SK-N-SH (cell line): ENCODE results near the gene ZNF385A. TPM values are rescaled to one million over a fixed set of nuclear protein-coding genes. Genes with fewer than 3 reads are reported as not detected.
A peak's percentile ranks its signal among the peaks of the same experiment; 100 is the strongest.

Experiments used
- CTCF ChIA-PET: fragments of 300-600, 350-600 bp; formaldehyde crosslinking; extraction: SDS; loops from one replicate; lab custom pipeline; 2021; lab: Yijun Ruan, JAX
- POLR2A ChIA-PET: fragments of 350-600 bp; sonication (Branson Sonifier 250); formaldehyde crosslinking; extraction: SDS; loops from one replicate; lab custom pipeline; 2020; ENCODE audit warnings: antibody characterized with exemption, inconsistent platforms; lab: Yijun Ruan, JAX
- DNase-seq: peaks from one replicate; pipeline ENCODE4 v3.0.0; 2012
- H2AFZ ChIP-seq: fragments of 200-600 bp; sonication (generic); 2 replicates; pipeline ENCODE4 v1.8.1; 2016; ENCODE audit warnings: antibody characterized with exemption, mild to moderate bottlenecking, low read depth
- H3F3A ChIP-seq: fragments of 200-600 bp; sonication (generic); replicated peaks from 2 replicates; pipeline ENCODE3; 2016; ENCODE audit warnings: antibody characterized with exemption, mild to moderate bottlenecking; ENCODE audit not compliant: insufficient read depth
- H3K27ac ChIP-seq, 2 experiments: fragments of 200-500 bp in 1 of 2; fragments of 200-600 bp in 1 of 2; sonication (Bioruptor generic) in 1 of 2; sonication (generic), shearing (Covaris generic) in 1 of 2; 2 replicates each; pipeline versions ENCODE4 v1.5.1 to v1.6.1; 2014 to 2016; ENCODE audit warnings: low read depth in 2 of 2, inconsistent platforms in 1 of 2, low read length in 1 of 2, mild to moderate bottlenecking in 1 of 2, mixed read lengths in 1 of 2
- H3K27me3 ChIP-seq: fragments of 200-600 bp; sonication (generic), shearing (Covaris generic); 2 replicates; pipeline ENCODE4 v1.6.1; 2016; ENCODE audit warnings: mixed run types; ENCODE audit not compliant: insufficient read depth
- H3K36me3 ChIP-seq, 2 experiments: fragments of 200-500 bp in 1 of 2; fragments of 200-600 bp in 1 of 2; sonication (Bioruptor generic) in 1 of 2; sonication (generic) in 1 of 2; replicated peaks in 1 of 2; 2 replicates each; pipeline versions ENCODE3 to v1.5.1; 2014 to 2016; ENCODE audit warnings: low read length in 1 of 2, mild to moderate bottlenecking in 1 of 2; ENCODE audit not compliant: insufficient read depth in 2 of 2, control insufficient read depth in 1 of 2
- H3K4me1 ChIP-seq, 2 experiments: fragments of 200-500 bp in 1 of 2; fragments of 200-600 bp in 1 of 2; sonication (Bioruptor generic) in 1 of 2; sonication (generic), shearing (Covaris generic) in 1 of 2; 2 replicates each; pipeline versions ENCODE4 v1.5.1 to v1.6.1; 2014 to 2016; ENCODE audit warnings: low read depth in 1 of 2, low read length in 1 of 2, mixed run types in 1 of 2; ENCODE audit not compliant: insufficient read depth in 2 of 2, control insufficient read depth in 1 of 2
- H3K4me2 ChIP-seq: fragments of 200-600 bp; sonication (generic), shearing (Covaris generic); 2 replicates; pipeline ENCODE4 v1.6.1; 2017; ENCODE audit warnings: mixed run types
- H3K4me3 ChIP-seq, 2 experiments: fragments of 200-500 bp in 1 of 2; fragments of 200-600 bp in 1 of 2; sonication (Bioruptor generic) in 1 of 2; sonication (generic), shearing (Covaris generic) in 1 of 2; 2 replicates each; pipeline versions ENCODE4 v1.5.1 to v1.8.1; 2014 to 2016; ENCODE audit warnings: low read depth in 2 of 2, inconsistent platforms in 1 of 2, low read length in 1 of 2, mild to moderate bottlenecking in 1 of 2, mixed read lengths in 1 of 2, moderate library complexity in 1 of 2
- H3K79me2 ChIP-seq: fragments of 200-600 bp; sonication (generic); 2 replicates; pipeline ENCODE4 v1.8.1; 2017; ENCODE audit warnings: mild to moderate bottlenecking; ENCODE audit not compliant: insufficient read depth
- H3K9ac ChIP-seq: fragments of 200-600 bp; sonication (generic); 2 replicates; pipeline ENCODE4 v1.6.1; 2017; ENCODE audit warnings: mixed run types
- H3K9me2 ChIP-seq: fragments of 200-600 bp; sonication (generic); 2 replicates; pipeline ENCODE4 v1.6.1; 2017; ENCODE audit warnings: mixed run types
- H3K9me3 ChIP-seq: fragments of 200-600 bp; sonication (generic); 2 replicates; pipeline ENCODE4 v1.6.1; 2017; ENCODE audit warnings: mixed run types, mild to moderate bottlenecking, moderate library complexity
- H4K20me1 ChIP-seq: fragments of 200-600 bp; sonication (generic); 2 replicates; pipeline ENCODE4 v1.6.1; 2017; ENCODE audit warnings: mild to moderate bottlenecking, mixed run types; ENCODE audit not compliant: insufficient read depth
- CTCF ChIP-seq: fragments of 200-600 bp; sonication (generic); IDR thresholded peaks from 2 replicates; pipeline ENCODE4 v1.6.1; 2017; ENCODE audit warnings: antibody characterized with exemption, mild to moderate bottlenecking, moderate library complexity
- FOXM1 ChIP-seq: IDR thresholded peaks from 2 replicates; pipeline ENCODE4 v1.4.0; 2012; ENCODE audit warnings: low read depth, mild to moderate bottlenecking
- GABPA ChIP-seq: IDR thresholded peaks from 2 replicates; pipeline ENCODE4 v1.4.0; 2012; ENCODE audit warnings: low read depth, mild to moderate bottlenecking
- IRF3 ChIP-seq: fragments of 150-350 bp; IDR thresholded peaks from 2 replicates; pipeline ENCODE4 v1.6.1; 2016; ENCODE audit warnings: mild to moderate bottlenecking, low read depth, low read length
- MXI1 ChIP-seq: IDR thresholded peaks from 2 replicates; pipeline ENCODE4 v1.6.1; 2012; ENCODE audit warnings: mild to moderate bottlenecking, low read depth, low read length, improper control_type of control experiment
- NRF1 ChIP-seq: IDR thresholded peaks from 2 replicates; pipeline ENCODE4 v1.6.1; 2012; ENCODE audit warnings: low read depth, mild to moderate bottlenecking, low read length
- PBX3 ChIP-seq: IDR thresholded peaks from 2 replicates; pipeline ENCODE4; 2012
- RCOR1 ChIP-seq: fragments of 150-350 bp; IDR thresholded peaks from 2 replicates; pipeline ENCODE4 v1.6.1; 2017; ENCODE audit warnings: antibody characterized with exemption, low read length
- SIN3A ChIP-seq: IDR thresholded peaks from 2 replicates; pipeline ENCODE4 v1.6.1; 2012; ENCODE audit warnings: low read depth, mild to moderate bottlenecking, low read length, moderate library complexity, borderline replicate concordance
- SMC3 ChIP-seq: IDR thresholded peaks from 2 replicates; pipeline ENCODE4 v1.6.1; 2012; ENCODE audit warnings: low read depth, low read length, improper control_type of control experiment
- TAF1 ChIP-seq: IDR thresholded peaks from 2 replicates; pipeline ENCODE4 v1.6.1; 2012; ENCODE audit warnings: low read depth, mild to moderate bottlenecking, low read length, moderate library complexity, borderline replicate concordance
- TCF12 ChIP-seq: IDR thresholded peaks from 2 replicates; pipeline ENCODE4 v1.4.0; 2012
- USF1 ChIP-seq: IDR thresholded peaks from 2 replicates; pipeline ENCODE4 v1.4.0; 2012; ENCODE audit warnings: low read depth, borderline replicate concordance
- USF2 ChIP-seq: fragments of 150-350 bp; IDR thresholded peaks from 2 replicates; pipeline ENCODE4 v1.6.1; 2017; ENCODE audit warnings: antibody characterized with exemption, low read length, low read depth, borderline replicate concordance
- YY1 ChIP-seq: IDR thresholded peaks from 2 replicates; pipeline ENCODE4 v1.4.0; 2012; ENCODE audit warnings: low read depth, mild to moderate bottlenecking
- WGBS: methylation state at CpG from one replicate; pipeline ENCODE4 v1.1.6; 2017; ENCODE audit warnings: low lambda C conversion rate; 5-methylcytosine and 5-hydroxymethylcytosine counted together
- polyA plus RNA-seq, 3 experiments: library from polyadenylated mRNA; depleted of rRNA; stranded (reverse); fragments of >200 nt; gene quantifications; 2 replicates each; pipeline ENCODE4 v1.2.3, GENCODE V29; 2012

The ZNF385A gene
- polyA plus RNA-seq, 1 of the 3 experiments (the other 2 are of a cell fraction): 2.6 TPM

GRCh38 chr12:54417712-54418440 lies 33.3 kb upstream of the ZNF385A start:
- Histone ChIP-seq H4K20me1 (no peaks in the 10 kb centered on the region), H3K27me3 (no peaks in the 10 kb centered on the region), H3K9me2 (no peaks in the 10 kb centered on the region), H3K4me1 (peaks cover 0 to 37% of the 10 kb centered on the region in 2 experiments; a peak in 3 of 4 replicates), H3K4me2 (peak overlapping the region; percentile 98), H3K36me3 (no peaks in the 10 kb centered on the region)
- CTCF ChIA-PET: interaction anchor here (0.8 to 11.8 kb wide), 4 partner anchors 13 to 33 kb away, joined by 3 to 125 read pairs (median 22); partner anchors contain the start of gene ZNF385A
- peak; percentile 47 for DNase-seq
- WGBS: 20% methylated on average over 17 of the region's 25 CpGs
- POLR2A ChIA-PET: no interaction called here
- no peak for TF ChIP-seq CTCF
- TF ChIP-seq GABPA: 0 out of 2 replicates have a peak, but pooled peaks have one; percentile 32
- TF ChIP-seq, all 33 proteins: peak for 1
- H3K4me3 ChIP-seq: peak overlapping the region; percentile 59 to 96
- peak overlapping the region; percentile 94 for H3K9ac ChIP-seq
- H2AFZ ChIP-seq: no peak overlapping the region
- peaks cover 8% of the 10 kb centered on the region for H3F3A ChIP-seq
- peaks cover 67% of the 10 kb centered on the region for H3K79me2 ChIP-seq
- H3K27ac ChIP-seq: peak overlapping the region in 1 of 2 experiments; percentile 50; a peak in 1 of 4 replicates
- H3K9me3 ChIP-seq: no peaks in the 10 kb centered on the region

GRCh38 chr12:54416687-54417603 lies 32.4 kb upstream of the ZNF385A start:
- peaks cover 0 to 46% of the 10 kb centered on the region in 2 experiments; a peak in 3 of 4 replicates for H3K4me1 ChIP-seq
- H2AFZ ChIP-seq: no peak overlapping the region
- H3K9me3 ChIP-seq: no peaks in the 10 kb centered on the region
- ChIA-PET POLR2A (no interaction called here), CTCF (interaction anchor here (0.6 to 11.8 kb wide), 6 partner anchors 12 to 23 kb away, joined by 3 to 125 read pairs (median 6); no protein-coding TSS in a partner anchor)
- TF ChIP-seq TCF12 (no peak), IRF3 (no peak), SMC3 (no peak), NRF1 (no peak), PBX3 (no peak), USF2 (no peak), RCOR1 (no peak), MXI1 (no peak), FOXM1 (no peak), GABPA (no peak), YY1 (no peak), USF1 (no peak), SIN3A (no peak), TAF1 (no peak)
- H3F3A ChIP-seq: peaks cover 17% of the 10 kb centered on the region
- H3K36me3 ChIP-seq: no peaks in the 10 kb centered on the region
- no peak for DNase-seq
- H3K79me2 ChIP-seq: peaks cover 74% of the 10 kb centered on the region
- H3K9ac ChIP-seq: peak overlapping the region; percentile 94; the same call in 1 of the 2 replicates
- no peaks in the 10 kb centered on the region for H3K27me3 ChIP-seq
- H3K4me3 ChIP-seq: peak overlapping the region in 1 of 2 experiments; percentile 96; a peak in 3 of 4 replicates
- peak overlapping the region; percentile 98 for H3K4me2 ChIP-seq
- H3K9me2 ChIP-seq: no peaks in the 10 kb centered on the region
- WGBS: 57% methylated on average over 5 of the region's 5 CpGs
- H4K20me1 ChIP-seq: no peaks in the 10 kb centered on the region
- peak overlapping the region in 1 of 2 experiments; percentile 50; a peak in 1 of 4 replicates for H3K27ac ChIP-seq
